ENCODE data around the gene ELAPOR2. TPM values are rescaled to one million over a fixed set of nuclear protein-coding genes. Genes with fewer than 3 reads are reported as not detected.

ELAPOR2 gene
- total RNA-seq, 1 donor from 2014 or later: 1.1 TPM

DNA sequence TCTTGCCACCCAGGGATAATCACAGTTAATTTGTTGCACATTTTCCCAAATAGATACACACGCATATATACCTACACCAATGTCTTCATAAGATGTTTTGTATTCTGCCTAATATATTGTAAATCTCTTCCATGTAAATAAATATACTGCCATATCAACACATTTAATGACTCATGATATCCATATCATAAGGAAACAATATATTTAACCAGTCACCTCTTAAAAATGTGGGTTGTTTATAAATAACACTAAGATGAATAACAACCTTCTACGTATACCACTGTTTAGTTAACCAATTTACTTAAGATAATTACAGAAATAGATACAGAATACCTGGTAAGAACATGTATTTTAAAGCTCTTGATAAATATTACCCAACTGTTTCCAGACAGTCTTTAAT, 38.2 kb downstream of the ELAPOR2 start:
- H3K4me3 ChIP-seq: no peak overlapping the region
- H3K27me3 ChIP-seq: no peaks in the 10 kb centered on the region
- intact Hi-C loops (cut with DNase I): no loop called here

DNA sequence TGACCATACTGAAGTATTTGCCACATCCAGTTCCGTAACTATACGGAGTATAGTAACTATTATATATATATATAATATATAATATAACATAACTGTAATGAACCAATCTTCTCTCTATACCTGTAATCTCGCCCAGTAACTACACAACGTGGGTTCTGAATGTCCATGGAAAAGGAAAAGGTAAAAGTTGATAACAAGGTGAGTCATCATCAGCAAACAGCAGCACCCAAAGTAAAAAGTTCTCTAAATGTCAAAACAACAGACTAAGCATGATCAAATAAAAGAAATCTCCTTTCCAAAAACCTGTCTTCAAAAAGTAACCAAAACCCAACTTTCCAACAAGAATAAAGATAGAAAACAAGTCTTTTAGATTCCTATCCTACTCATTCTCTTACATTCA, 42.8 kb downstream of the ELAPOR2 start:
- no peaks in the 10 kb centered on the region for H3K4me1 ChIP-seq
- H3K4me3 ChIP-seq: no peak overlapping the region
- TF ChIP-seq, protein P1, sequence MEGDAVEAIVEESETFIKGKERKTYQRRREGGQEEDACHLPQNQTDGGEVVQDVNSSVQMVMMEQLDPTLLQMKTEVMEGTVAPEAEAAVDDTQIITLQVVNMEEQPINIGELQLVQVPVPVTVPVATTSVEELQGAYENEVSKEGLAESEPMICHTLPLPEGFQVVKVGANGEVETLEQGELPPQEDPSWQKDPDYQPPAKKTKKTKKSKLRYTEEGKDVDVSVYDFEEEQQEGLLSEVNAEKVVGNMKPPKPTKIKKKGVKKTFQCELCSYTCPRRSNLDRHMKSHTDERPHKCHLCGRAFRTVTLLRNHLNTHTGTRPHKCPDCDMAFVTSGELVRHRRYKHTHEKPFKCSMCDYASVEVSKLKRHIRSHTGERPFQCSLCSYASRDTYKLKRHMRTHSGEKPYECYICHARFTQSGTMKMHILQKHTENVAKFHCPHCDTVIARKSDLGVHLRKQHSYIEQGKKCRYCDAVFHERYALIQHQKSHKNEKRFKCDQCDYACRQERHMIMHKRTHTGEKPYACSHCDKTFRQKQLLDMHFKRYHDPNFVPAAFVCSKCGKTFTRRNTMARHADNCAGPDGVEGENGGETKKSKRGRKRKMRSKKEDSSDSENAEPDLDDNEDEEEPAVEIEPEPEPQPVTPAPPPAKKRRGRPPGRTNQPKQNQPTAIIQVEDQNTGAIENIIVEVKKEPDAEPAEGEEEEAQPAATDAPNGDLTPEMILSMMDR (IDR thresholded peaks at IDR 0.05): no peak
- H3K27me3 ChIP-seq: no peaks in the 10 kb centered on the region
- no peaks in the 10 kb centered on the region for H3K36me3 ChIP-seq
- no peak overlapping the region for H3K27ac ChIP-seq
- H3K9me3 ChIP-seq: no peaks in the 10 kb centered on the region
- intact Hi-C loops (cut with DNase I): no loop called here
- no peak for DNase-seq (ENCODE audit: low spot score in 2 of 2)

More for the DNA sequence above, 38.2 kb downstream of the ELAPOR2 start:
- no peaks in the 10 kb centered on the region for H3K4me1 ChIP-seq
- no peak overlapping the region for H3K27ac ChIP-seq
- no peaks in the 10 kb centered on the region for H3K36me3 ChIP-seq
- H3K9me3 ChIP-seq: no peaks in the 10 kb centered on the region
- TF ChIP-seq, protein P1 (IDR thresholded peaks at IDR 0.05): no peak
- no peak for DNase-seq (ENCODE audit: low spot score in 2 of 2)

DNA sequence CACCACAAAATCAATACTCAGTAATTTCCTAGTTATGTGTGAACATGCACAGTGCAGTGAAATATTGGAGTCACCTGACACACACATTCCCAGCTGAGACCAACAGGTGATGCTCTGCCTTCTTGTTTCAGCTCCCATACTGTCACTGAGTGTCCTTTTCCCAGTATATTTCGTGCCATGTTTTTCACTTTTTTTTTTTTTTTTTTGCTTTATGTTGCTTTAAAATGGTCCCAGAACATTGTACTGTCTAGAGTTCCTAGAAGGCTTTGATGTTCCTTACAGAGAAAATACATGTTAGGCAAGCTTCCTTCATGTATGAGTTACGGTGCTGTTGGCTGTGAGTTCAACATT, 45.6 kb downstream of the ELAPOR2 start:
- Histone ChIP-seq H3K4me3 (no peak overlapping the region), H3K9me3 (no peaks in the 10 kb centered on the region), H3K27me3 (no peaks in the 10 kb centered on the region), H3K36me3 (no peaks in the 10 kb centered on the region), H3K4me1 (no peaks in the 10 kb centered on the region), H3K27ac (no peak overlapping the region)
- TF ChIP-seq, protein P1 (IDR thresholded peaks at IDR 0.05): no peak
- no peak for DNase-seq (ENCODE audit: low spot score in 2 of 2)
- intact Hi-C loops (cut with DNase I): no loop called here

DNA sequence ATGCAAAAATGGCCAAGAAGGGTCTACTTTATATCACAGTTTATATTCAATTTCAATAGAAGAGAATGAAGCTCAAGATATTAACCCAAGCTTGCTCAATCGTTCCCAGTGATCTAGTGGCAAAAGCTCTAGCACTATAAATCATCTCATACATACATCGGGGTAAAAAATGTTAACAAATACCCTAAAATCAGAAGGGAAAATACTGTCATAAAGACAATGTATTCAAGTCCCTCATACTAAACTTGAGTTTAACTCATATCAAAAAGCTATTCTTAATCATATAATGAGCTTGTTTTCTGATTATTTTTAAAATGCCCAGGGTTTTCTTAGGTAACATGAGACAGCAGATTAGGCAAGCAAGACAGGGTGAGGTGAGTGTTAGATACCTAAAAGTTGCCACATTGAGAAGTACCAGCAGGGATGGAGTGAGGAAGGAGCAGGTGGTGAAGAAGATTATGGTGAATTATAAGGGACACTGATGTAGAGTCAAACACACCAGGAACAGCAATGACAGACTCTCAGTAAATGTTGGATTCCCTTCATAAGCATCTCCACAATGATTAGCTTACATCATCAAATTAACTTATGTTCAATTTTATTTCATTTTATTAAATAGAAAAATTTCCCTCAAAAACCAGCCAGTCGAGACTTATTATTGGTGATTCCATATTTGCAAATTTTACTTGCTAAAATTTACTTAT, 46.2 kb downstream of the ELAPOR2 start:
- intact Hi-C loops (cut with DNase I): no loop called here
- TF ChIP-seq, protein P1 (IDR thresholded peaks at IDR 0.05): no peak
- H3K4me3 ChIP-seq: no peak overlapping the region
- H3K9me3 ChIP-seq: no peaks in the 10 kb centered on the region
- H3K27ac ChIP-seq: no peak overlapping the region
- no peaks in the 10 kb centered on the region for H3K36me3 ChIP-seq
- H3K4me1 ChIP-seq: no peaks in the 10 kb centered on the region
- no peaks in the 10 kb centered on the region for H3K27me3 ChIP-seq
- DNase-seq (ENCODE audit: low spot score in 2 of 2): no peak

Other genes starting within 250 kb of the ELAPOR2 start
- 23.1 TPM for gene DMTF1, start 92.8 kb upstream of the ELAPOR2 start, total RNA-seq
- gene TMEM243, start 160.1 kb upstream of the ELAPOR2 start, total RNA-seq: 27.5 TPM